Glutamatergic neuron (in vitro differentiated cells): Measurements from ENCODE around the gene MAPKAP1. TPM values are rescaled to one million over a fixed set of nuclear protein-coding genes. Genes with fewer than 3 reads are reported as not detected.
"Not testable (repeated sequence)": the region's sequence is repeated elsewhere in the genome, so short reads cannot be mapped to it uniquely, and the experiment has no call there.

Source experiments
- DNase-seq: peaks from one replicate; pipeline ENCODE4 v3.0.0; 2022
- H3K27ac Mint-ChIP-seq: one replicate; pipeline ENCODE4 v1.8.0; 2020; ENCODE audit warnings: mild to moderate bottlenecking, mixed read lengths, inconsistent platforms; ENCODE audit not compliant: unreplicated experiment
- H3K27me3 Mint-ChIP-seq: one replicate; pipeline ENCODE4 v1.8.0; 2020; ENCODE audit warnings: mild to moderate bottlenecking, moderate library complexity, mixed read lengths, inconsistent platforms; ENCODE audit not compliant: unreplicated experiment
- H3K36me3 Mint-ChIP-seq: one replicate; pipeline ENCODE4 v1.8.0; 2020; ENCODE audit warnings: mild to moderate bottlenecking, mixed read lengths, inconsistent platforms; ENCODE audit not compliant: unreplicated experiment
- H3K4me1 Mint-ChIP-seq: one replicate; pipeline ENCODE4 v1.8.0; 2020; ENCODE audit warnings: mild to moderate bottlenecking, low read depth, mixed read lengths, inconsistent platforms; ENCODE audit not compliant: unreplicated experiment
- H3K4me3 Mint-ChIP-seq: one replicate; pipeline ENCODE4 v1.8.0; 2020; ENCODE audit warnings: mild to moderate bottlenecking, mixed read lengths, inconsistent platforms; ENCODE audit not compliant: unreplicated experiment
- H3K9me3 Mint-ChIP-seq: one replicate; pipeline ENCODE4 v1.8.0; 2020; ENCODE audit warnings: mild to moderate bottlenecking, moderate library complexity, mixed read lengths, inconsistent platforms; ENCODE audit not compliant: unreplicated experiment
- total RNA-seq: library from RNA; stranded (reverse); fragmentation: NEBNext Ultra II Directional; extraction: Animal tissue kit (Norgen Biotek cat#: 25700); gene quantifications from one replicate; pipeline ENCODE4 v1.2.1, GENCODE V29; 2021; ENCODE audit not compliant: unreplicated experiment
- TF ChIP-seq, protein P1 (sequence below): fragments of 200-600 bp; sonication (generic); IDR thresholded peaks from one replicate; pipeline ENCODE4 v1.5.0; 2021; ENCODE audit not compliant: partially characterized antibody, unreplicated experiment

Gene MAPKAP1
- total RNA-seq, 1 donor from 2014 or later = 59.6 TPM

DNA sequence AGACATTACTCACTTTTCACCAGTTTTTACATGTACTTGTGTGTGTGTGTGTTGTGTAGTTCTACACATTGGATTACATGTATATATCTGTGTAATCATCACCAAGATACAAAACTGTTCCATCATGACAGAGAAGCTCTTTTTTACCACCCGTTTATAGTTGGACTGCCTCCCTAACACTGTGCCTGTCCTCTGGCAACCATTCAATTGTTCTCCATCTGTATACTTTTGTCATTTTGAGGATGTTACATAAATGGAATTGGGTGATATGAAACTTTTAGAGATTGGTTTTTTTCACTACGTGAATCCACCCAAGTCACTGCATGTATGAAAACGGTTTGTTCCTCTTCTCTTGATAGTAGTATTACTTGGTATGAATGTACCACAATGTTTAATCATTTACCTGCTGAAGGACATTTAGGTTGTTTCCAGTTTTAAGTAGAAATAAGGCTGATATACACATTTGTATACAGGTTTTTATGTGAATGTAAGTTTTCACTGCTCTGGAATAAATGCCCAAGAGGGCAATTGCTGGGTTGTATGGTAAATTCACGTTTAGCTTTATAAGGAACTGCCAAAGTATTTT is 126.2 kb downstream of the MAPKAP1 start:
- peaks cover 11% of the 10 kb centered on the region for H3K9me3 Mint-ChIP-seq
- peaks cover 3% of the 10 kb centered on the region for H3K27me3 Mint-ChIP-seq
- no peak overlapping the region for H3K27ac Mint-ChIP-seq
- DNase-seq = no peak
- no peaks in the 10 kb centered on the region for H3K4me1 Mint-ChIP-seq
- no peak overlapping the region for H3K4me3 Mint-ChIP-seq
- peaks cover 28% of the 10 kb centered on the region for H3K36me3 Mint-ChIP-seq
- TF ChIP-seq, protein P1, sequence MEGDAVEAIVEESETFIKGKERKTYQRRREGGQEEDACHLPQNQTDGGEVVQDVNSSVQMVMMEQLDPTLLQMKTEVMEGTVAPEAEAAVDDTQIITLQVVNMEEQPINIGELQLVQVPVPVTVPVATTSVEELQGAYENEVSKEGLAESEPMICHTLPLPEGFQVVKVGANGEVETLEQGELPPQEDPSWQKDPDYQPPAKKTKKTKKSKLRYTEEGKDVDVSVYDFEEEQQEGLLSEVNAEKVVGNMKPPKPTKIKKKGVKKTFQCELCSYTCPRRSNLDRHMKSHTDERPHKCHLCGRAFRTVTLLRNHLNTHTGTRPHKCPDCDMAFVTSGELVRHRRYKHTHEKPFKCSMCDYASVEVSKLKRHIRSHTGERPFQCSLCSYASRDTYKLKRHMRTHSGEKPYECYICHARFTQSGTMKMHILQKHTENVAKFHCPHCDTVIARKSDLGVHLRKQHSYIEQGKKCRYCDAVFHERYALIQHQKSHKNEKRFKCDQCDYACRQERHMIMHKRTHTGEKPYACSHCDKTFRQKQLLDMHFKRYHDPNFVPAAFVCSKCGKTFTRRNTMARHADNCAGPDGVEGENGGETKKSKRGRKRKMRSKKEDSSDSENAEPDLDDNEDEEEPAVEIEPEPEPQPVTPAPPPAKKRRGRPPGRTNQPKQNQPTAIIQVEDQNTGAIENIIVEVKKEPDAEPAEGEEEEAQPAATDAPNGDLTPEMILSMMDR = no peak

GRCh38 chr9:125579030-125579932 is 127.7 kb downstream of the MAPKAP1 start:
- H3K36me3 Mint-ChIP-seq = peaks cover 38% of the 10 kb centered on the region
- peaks cover 3% of the 10 kb centered on the region for H3K27me3 Mint-ChIP-seq
- no peak overlapping the region for H3K4me3 Mint-ChIP-seq
- H3K9me3 Mint-ChIP-seq = peaks cover 15% of the 10 kb centered on the region
- no peaks in the 10 kb centered on the region for H3K4me1 Mint-ChIP-seq
- H3K27ac Mint-ChIP-seq = peak overlapping the region; percentile 76
- TF ChIP-seq, protein P1 = no peak
- DNase-seq = no peak

GRCh38 chr9:125574126-125574877 is 132.7 kb downstream of the MAPKAP1 start:
- peaks cover 3% of the 10 kb centered on the region for H3K27me3 Mint-ChIP-seq
- peaks cover 21% of the 10 kb centered on the region for H3K9me3 Mint-ChIP-seq
- DNase-seq = no peak
- H3K27ac Mint-ChIP-seq = no peak overlapping the region
- H3K4me1 Mint-ChIP-seq = no peaks in the 10 kb centered on the region
- no peak overlapping the region for H3K4me3 Mint-ChIP-seq
- H3K36me3 Mint-ChIP-seq = peaks cover 56% of the 10 kb centered on the region
- TF ChIP-seq, protein P1 = no peak

- not testable (repeated sequence) for H3K4me1 Mint-ChIP-seq, H3K27me3 Mint-ChIP-seq, DNase-seq, H3K27ac Mint-ChIP-seq, H3K4me3 Mint-ChIP-seq
- peaks cover 51% of the 10 kb centered on the region for H3K36me3 Mint-ChIP-seq
- H3K9me3 Mint-ChIP-seq = peaks cover 17% of the 10 kb centered on the region
These were observed 134.5 kb downstream of the MAPKAP1 start for GRCh38 chr9:125572461-125572860.

DNA sequence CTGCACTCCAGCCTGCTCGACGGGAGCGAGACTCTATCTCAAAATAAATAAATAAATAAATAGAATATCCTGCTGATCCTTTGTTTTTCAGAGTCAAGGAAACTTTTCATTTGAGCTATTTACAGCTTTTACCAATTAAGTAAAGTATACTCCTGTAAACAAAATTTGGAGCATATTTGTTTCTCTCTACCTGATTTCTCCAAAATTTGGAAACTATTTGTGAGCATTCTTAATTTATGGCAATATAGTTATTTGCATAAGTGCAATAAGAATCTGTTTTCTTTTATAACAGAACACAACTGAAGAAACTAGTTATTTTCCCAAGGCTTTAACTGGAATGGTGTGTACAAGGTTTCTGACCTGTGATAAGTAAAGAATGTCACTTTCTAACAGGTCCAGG is 135.2 kb downstream of the MAPKAP1 start:
- H3K4me1 Mint-ChIP-seq, H3K27me3 Mint-ChIP-seq, DNase-seq, H3K4me3 Mint-ChIP-seq, H3K27ac Mint-ChIP-seq: not testable (repeated sequence)
- Mint-ChIP-seq H3K9me3 (peaks cover 17% of the 10 kb centered on the region), H3K36me3 (peaks cover 51% of the 10 kb centered on the region)
